ENCODE measurements around the gene PRKD1.
"Not testable (repeated sequence)": the region's sequence is repeated elsewhere in the genome, so short reads cannot be mapped to it uniquely, and the experiment has no call there.

The PRKD1 gene

DNA sequence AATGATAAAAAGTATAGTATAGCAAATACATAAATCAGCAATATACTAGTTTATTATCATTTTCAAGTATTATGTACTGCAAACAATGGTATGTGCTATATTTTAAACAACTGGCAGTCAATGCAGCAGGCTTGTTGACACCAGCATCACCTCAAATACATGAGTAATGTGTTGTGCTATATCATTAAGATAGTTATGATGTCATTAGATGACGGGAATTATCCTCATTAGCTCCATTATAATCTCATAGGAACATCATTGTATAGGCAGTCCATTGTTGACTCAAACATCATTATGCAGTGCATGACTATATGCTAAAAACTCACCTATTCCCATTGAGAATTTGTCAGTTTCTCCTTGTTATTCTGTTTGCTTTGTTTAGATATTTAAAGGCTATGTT is 85.4 kb downstream of the PRKD1 start:
- TF ChIP-seq, protein P1, sequence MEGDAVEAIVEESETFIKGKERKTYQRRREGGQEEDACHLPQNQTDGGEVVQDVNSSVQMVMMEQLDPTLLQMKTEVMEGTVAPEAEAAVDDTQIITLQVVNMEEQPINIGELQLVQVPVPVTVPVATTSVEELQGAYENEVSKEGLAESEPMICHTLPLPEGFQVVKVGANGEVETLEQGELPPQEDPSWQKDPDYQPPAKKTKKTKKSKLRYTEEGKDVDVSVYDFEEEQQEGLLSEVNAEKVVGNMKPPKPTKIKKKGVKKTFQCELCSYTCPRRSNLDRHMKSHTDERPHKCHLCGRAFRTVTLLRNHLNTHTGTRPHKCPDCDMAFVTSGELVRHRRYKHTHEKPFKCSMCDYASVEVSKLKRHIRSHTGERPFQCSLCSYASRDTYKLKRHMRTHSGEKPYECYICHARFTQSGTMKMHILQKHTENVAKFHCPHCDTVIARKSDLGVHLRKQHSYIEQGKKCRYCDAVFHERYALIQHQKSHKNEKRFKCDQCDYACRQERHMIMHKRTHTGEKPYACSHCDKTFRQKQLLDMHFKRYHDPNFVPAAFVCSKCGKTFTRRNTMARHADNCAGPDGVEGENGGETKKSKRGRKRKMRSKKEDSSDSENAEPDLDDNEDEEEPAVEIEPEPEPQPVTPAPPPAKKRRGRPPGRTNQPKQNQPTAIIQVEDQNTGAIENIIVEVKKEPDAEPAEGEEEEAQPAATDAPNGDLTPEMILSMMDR (conservative IDR thresholded peaks at IDR 0.05; ENCODE audit: low read depth, low read length), result no peak
- no peak for DNase-seq (ENCODE audit: low read depth)
- H3K4me3 ChIP-seq (ENCODE audit: low read length), result no peak overlapping the region

DNA sequence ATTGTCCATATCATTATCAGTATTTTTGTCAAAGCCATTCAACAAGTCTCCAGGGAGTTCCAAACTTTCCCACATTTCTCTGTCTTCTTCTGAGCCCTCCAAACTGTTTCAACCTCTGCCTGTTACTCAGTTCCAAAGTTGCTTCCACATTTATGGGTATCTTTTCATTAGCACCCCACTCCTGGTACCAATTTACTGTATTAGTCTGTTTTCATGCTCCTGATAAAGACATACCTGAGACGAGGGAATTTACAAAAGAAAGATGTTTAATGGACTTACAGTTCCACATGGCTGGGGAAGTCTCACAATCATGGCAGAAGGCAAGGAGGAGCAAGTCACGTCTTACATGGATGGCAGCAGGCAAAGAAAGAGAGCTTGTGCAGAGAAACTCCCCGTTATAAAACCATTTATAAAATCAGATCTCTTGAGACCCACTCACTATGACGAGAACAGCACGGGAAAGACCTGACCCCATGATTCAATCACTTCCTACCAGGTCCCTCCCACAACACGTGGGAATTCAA is 87.2 kb downstream of the PRKD1 start:
- not testable (repeated sequence) for H3K4me3 ChIP-seq (ENCODE audit: low read length)

DNA sequence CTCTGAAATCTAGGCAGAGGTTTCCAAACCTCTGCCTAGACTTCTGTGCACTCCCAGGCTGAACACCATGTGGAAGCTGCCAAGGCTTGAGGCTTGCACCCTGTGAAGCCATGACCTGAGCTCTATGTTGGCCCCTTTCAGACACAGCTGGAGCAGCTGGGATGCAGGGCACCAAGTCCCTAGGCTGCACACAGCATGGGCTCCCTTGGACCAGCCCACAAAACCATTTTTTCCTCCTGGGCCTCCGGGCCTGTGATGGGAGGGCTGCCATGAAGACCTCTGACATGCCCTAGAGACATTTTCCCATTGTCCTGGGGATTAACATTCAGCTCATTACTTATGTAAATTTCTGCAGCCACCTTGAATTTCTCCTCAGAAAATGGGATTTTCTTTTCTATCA is 88.0 kb downstream of the PRKD1 start:
- not testable (repeated sequence) for H3K4me3 ChIP-seq (ENCODE audit: low read length); DNase-seq (ENCODE audit: low read depth)

More for the DNA sequence above, 87.2 kb downstream of the PRKD1 start:
- not testable (repeated sequence) for DNase-seq (ENCODE audit: low read depth)

DNA sequence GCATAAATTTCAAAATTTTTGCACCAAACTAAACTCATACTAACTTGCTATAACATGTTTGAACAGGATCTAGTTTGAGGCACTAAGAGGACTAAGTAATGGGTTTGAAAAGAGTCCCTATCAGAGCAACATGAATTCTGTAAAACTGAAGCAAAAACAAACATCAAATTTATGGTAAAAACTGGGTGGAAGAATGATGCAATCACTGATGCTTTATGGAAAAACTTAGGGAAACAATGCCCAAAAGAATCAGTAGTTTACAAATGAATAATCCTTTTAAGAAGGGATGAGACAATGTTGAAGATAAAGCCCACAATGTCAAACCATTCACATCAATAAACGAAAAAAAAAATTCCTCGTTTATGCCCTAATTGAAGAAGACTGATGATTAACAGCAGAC is 88.9 kb downstream of the PRKD1 start:
- TF ChIP-seq, protein P1 (conservative IDR thresholded peaks at IDR 0.05; ENCODE audit: low read depth, low read length), result no peak

DNA sequence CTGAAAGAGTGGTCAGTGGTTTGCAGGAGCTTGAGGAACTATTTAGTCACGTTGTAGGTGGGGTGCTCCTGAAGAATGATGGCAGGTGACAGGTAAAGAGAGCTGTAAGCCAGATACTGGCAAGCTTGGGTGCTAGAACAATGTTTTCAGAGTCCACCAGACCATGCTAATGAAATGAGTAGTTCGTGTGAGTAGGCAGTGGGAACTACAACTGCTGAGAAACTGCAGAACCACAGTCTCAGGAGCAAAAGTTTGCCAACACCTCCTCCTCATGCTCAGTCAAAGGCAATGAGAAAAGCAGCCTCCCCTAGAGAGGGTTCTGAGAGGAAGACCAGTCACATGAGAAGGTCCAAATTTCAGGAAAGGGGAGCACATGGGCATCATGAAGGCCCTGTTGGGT is 91.3 kb downstream of the PRKD1 start:
- H3K4me3 ChIP-seq (ENCODE audit: low read length), result no peak overlapping the region
- no peak for DNase-seq (ENCODE audit: low read depth)
- TF ChIP-seq, protein P1 (conservative IDR thresholded peaks at IDR 0.05; ENCODE audit: low read depth, low read length), result no peak

More for the DNA sequence above, 88.9 kb downstream of the PRKD1 start:
- no peak overlapping the region for H3K4me3 ChIP-seq (ENCODE audit: low read length)
- DNase-seq (ENCODE audit: low read depth), result no peak

DNA sequence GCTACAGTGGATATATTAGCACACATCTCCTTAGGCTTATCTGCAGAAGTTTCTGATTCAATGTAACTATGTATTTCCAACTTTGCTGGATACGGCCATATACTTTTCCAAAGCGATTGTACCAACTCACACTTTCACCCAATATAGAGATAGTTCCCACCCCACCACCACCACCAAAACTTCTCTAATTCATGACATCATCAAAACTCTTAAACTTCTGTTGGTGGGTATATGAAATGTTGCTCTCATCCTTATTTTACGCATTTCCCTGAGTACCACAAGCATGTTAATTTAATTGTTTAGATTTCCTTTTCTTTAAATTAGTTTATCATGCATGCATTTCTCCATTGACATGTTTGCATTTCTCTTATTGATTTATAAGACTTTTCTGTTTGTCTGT is 95.6 kb downstream of the PRKD1 start:
- TF ChIP-seq, protein P1 (conservative IDR thresholded peaks at IDR 0.05; ENCODE audit: low read depth, low read length), result no peak
- H3K4me3 ChIP-seq (ENCODE audit: low read length), result no peak overlapping the region
- no peak for DNase-seq (ENCODE audit: low read depth)

DNA sequence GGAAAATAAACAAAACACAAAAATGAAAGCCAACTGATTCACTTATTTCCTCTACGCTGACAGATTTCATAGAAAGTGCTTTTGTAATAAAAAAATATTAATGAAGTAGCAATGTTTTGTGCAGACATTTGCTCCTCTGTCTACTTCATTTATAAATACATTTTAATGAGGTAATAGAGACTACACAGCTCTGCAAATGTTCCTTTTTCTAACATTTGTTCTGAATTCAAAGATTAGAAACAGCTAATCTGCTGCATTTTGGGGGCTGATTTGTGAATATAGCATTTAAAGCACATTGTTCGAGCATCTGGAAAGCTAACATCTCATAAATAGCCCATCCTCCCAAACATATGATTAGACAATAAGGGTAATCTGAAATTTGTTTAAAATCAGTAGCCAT is 97.8 kb downstream of the PRKD1 start:
- TF ChIP-seq, protein P1 (conservative IDR thresholded peaks at IDR 0.05; ENCODE audit: low read depth, low read length), result no peak
- H3K4me3 ChIP-seq (ENCODE audit: low read length), result no peak overlapping the region
- DNase-seq (ENCODE audit: low read depth), result no peak

DNA sequence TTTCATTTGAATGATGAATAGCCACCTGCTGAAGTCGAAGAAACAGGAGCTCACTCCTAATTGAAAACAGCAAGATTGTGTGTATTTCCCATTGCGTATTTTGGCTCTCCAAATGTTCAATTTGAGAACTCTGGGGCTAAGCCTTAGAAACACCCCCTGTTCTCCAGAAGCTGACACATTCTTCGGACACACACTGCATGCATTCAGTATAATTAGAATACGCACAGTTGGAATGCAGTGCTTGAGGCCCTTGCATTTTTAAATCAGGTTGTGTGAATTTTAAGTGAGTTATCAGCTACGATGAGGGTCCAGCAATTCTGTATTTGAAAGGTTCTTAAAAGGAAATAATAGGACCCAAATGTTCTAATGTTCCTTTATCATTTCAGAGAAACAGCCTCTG is 103.8 kb downstream of the PRKD1 start:
- no peak overlapping the region for H3K4me3 ChIP-seq (ENCODE audit: low read length)
- no peak for DNase-seq (ENCODE audit: low read depth)
- TF ChIP-seq, protein P1 (conservative IDR thresholded peaks at IDR 0.05; ENCODE audit: low read depth, low read length), result no peak

Data from retinal pigment epithelial cell (primary cell).